Activated T-helper 1 cell treated with Interleukin-2 at 50 U/mL for 16 hours (primary cell): ENCODE results near the gene LYRM4.
A peak's percentile ranks its signal among the peaks of the same experiment; 100 is the strongest.

Source experiments
- DNase-seq: peaks from one replicate; pipeline ENCODE4 v3.0.0-alpha.2; 2020; ENCODE audit warnings: low read depth

LYRM4 gene

GRCh38 chr6:5174756-5175549, 85.8 kb downstream of the LYRM4 start:
- no peak for DNase-seq

- DNase-seq: peak; percentile 17
Measured at GRCh38 chr6:5174244-5174643, 86.5 kb downstream of the LYRM4 start.

- DNase-seq: no peak
Measured at GRCh38 chr6:5173810-5174209, 86.9 kb downstream of the LYRM4 start.

GRCh38 chr6:5172897-5173474, 87.8 kb downstream of the LYRM4 start:
- DNase-seq: no peak

- DNase-seq: no peak
Measured at GRCh38 chr6:5172041-5172653, 88.6 kb downstream of the LYRM4 start.

- DNase-seq: no peak
Measured at GRCh38 chr6:5167501-5167900, 93.2 kb downstream of the LYRM4 start.

GRCh38 chr6:5164092-5164491, 96.7 kb downstream of the LYRM4 start:
- no peak for DNase-seq

GRCh38 chr6:5163247-5163646, 97.5 kb downstream of the LYRM4 start:
- no peak for DNase-seq

GRCh38 chr6:5162355-5162754, 98.4 kb downstream of the LYRM4 start:
- DNase-seq: no peak

GRCh38 chr6:5160206-5160605, 100.5 kb downstream of the LYRM4 start:
- no peak for DNase-seq

GRCh38 chr6:5159162-5159561, 101.6 kb downstream of the LYRM4 start:
- DNase-seq: no peak

GRCh38 chr6:5158180-5158579, 102.6 kb downstream of the LYRM4 start:
- DNase-seq: no peak

- no peak for DNase-seq
Measured at GRCh38 chr6:5157621-5158138, 103.1 kb downstream of the LYRM4 start.

GRCh38 chr6:5156627-5157026, 104.1 kb downstream of the LYRM4 start:
- DNase-seq: no peak

GRCh38 chr6:5155906-5156305, 104.8 kb downstream of the LYRM4 start:
- DNase-seq: no peak

GRCh38 chr6:5153186-5153585, 107.6 kb downstream of the LYRM4 start:
- DNase-seq: no peak

- no peak for DNase-seq
Measured at GRCh38 chr6:5152460-5152859, 108.3 kb downstream of the LYRM4 start.

GRCh38 chr6:5151955-5152401, 108.8 kb downstream of the LYRM4 start:
- DNase-seq: no peak

GRCh38 chr6:5151360-5151954, 109.3 kb downstream of the LYRM4 start:
- DNase-seq: no peak

GRCh38 chr6:5150551-5151075, 110.1 kb downstream of the LYRM4 start:
- DNase-seq: no peak

- no peak for DNase-seq
Measured at GRCh38 chr6:5149891-5150290, 110.9 kb downstream of the LYRM4 start.

- DNase-seq: no peak
Measured at GRCh38 chr6:5149159-5149704, 111.5 kb downstream of the LYRM4 start.
